SK-N-SH treated with all-trans-retinoic acid at 6 μM for 48 hours (cell line): ENCODE measurements around the gene UGT2B17.

Experiments
- CREB5 ChIP-seq: fragments of 250-450 bp; sonication (Bioruptor Pico); IDR thresholded peaks from 2 replicates; pipeline ENCODE4 v1.5.1; 2020; ENCODE audit warnings: low read depth, mild to moderate bottlenecking, moderate library complexity
- ESRRG ChIP-seq: fragments of 250-450 bp; sonication (Bioruptor Pico); IDR thresholded peaks from 2 replicates; pipeline ENCODE4 v1.6.1; 2021; ENCODE audit warnings: mild to moderate bottlenecking
- OSR1 ChIP-seq: fragments of 250-450 bp; sonication (Bioruptor Pico); IDR thresholded peaks from 2 replicates; pipeline ENCODE4 v1.8.0; 2022; ENCODE audit warnings: moderate library complexity, mild to moderate bottlenecking, inconsistent platforms
- PATZ1 ChIP-seq: fragments of 250-450 bp; sonication (Bioruptor Pico); IDR thresholded peaks from 2 replicates; pipeline ENCODE4 v1.8.0; 2020; ENCODE audit warnings: mild to moderate bottlenecking, moderate library complexity, borderline replicate concordance
- RARB ChIP-seq: fragments of 250-450 bp; sonication (Bioruptor Pico); IDR thresholded peaks from 2 replicates; pipeline ENCODE4 v1.8.0; 2021; ENCODE audit warnings: mild to moderate bottlenecking, moderate library complexity
- SNAI2 ChIP-seq: fragments of 250-450 bp; sonication (Bioruptor Pico); IDR thresholded peaks from 2 replicates; pipeline ENCODE4 v1.5.0; 2020; ENCODE audit warnings: mild to moderate bottlenecking, moderate library complexity
- TOX ChIP-seq: fragments of 250-450 bp; sonication (Bioruptor Pico); IDR thresholded peaks from 2 replicates; pipeline ENCODE4 v1.8.0; 2021; ENCODE audit warnings: mild to moderate bottlenecking, moderate library complexity, borderline replicate concordance
- ZFP30 ChIP-seq: fragments of 450-650 bp; formaldehyde crosslinking; IDR thresholded peaks from 2 replicates; pipeline ENCODE4 v1.5.0; 2022; ENCODE audit warnings: mild to moderate bottlenecking, moderate library complexity

- TF ChIP-seq PATZ1 (CRISPR knock-in tag): no peak
- TF ChIP-seq RARB (CRISPR knock-in tag): no peak
- TF ChIP-seq OSR1 (CRISPR knock-in tag): no peak
- no peak for TF ChIP-seq TOX (CRISPR knock-in tag)
- no peak for TF ChIP-seq ESRRG (CRISPR knock-in tag)
- TF ChIP-seq ZFP30 (CRISPR knock-in tag): no peak
- TF ChIP-seq SNAI2 (CRISPR knock-in tag): no peak
- TF ChIP-seq CREB5 (CRISPR knock-in tag): no peak
Measured at GRCh38 chr4:68499021-68499420, 77.1 kb downstream of the UGT2B17 start.
